Activated effector memory CD4-positive, alpha-beta T cell treated with Interleukin-2 at 50 U/mL for 16 hours (primary cell): ENCODE measurements around the gene ARSI.
"Not testable (repeated sequence)": the region's sequence is repeated elsewhere in the genome, so short reads cannot be mapped to it uniquely, and the experiment has no call there.

Experiments
- DNase-seq: peaks from one replicate; pipeline ENCODE4 v3.0.0-alpha.2; 2020

ARSI gene

DNA sequence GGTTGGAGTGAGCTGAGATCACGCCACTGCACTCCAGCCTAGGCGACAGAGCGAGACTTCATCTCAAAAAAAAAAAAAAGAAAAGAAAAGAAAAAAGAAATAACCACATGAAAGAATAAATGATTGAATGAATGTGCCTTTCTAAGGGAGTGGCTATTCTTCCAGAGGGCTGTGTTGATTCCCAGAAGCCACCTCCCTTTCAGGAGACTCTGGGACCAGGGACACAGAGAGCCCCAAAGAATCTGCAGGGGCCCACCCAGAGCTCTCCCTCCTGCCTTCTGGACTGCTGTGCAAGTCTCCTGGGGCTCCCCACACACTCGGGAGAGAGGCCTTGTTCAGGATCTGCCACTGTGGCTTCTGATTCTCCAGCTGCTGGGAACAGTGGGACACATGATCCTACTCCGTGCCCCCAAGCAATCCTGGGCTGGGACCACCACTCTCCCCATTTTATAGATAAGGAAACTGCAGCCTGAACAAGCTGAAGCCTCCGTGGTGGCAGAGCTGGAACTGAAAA lies 36.8 kb downstream of the ARSI start:
- no peak for DNase-seq

- no peak for DNase-seq
These were observed 37.8 kb downstream of the ARSI start for GRCh38 chr5:150264667-150265603.

DNA sequence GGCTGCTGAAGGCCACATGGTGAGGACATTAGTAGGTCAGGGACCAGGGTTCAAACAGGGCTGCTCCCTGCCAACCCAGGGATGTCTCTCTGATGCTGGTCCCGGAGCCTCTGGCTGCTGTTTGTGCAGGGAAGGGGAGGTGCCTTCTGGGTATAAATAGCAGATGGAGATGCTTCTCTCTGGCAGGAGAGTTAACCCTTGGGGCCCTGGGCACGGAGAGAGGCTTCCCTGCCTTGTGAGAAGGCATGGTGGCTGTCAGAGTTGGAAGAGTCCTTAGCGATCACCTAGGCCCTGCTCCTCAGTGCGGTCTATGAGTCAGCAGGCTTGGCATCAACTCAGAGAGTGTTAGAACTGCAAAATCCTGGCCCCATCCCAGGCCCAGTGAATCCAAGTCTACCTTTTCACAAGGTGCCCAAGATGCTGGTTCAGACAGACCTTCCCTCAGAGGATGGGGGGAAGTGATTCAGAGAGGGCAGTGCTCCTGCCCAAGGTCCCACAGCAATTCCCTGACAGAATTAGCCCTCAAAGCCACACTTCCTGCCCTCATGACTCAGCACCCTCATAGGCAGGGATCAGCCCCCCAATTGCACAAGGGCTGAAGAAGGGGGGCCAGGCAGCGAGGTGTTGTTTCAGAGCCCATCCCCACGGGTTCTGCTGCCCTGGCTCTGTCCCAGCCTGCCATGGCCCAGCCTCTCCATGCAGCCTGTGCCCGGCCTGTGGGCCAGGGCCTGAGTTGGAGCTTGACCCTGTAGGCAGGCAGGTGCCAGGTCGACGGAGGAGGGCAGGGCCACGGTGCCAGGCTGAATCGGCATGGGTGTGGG lies 38.7 kb downstream of the ARSI start:
- DNase-seq: no peak

DNA sequence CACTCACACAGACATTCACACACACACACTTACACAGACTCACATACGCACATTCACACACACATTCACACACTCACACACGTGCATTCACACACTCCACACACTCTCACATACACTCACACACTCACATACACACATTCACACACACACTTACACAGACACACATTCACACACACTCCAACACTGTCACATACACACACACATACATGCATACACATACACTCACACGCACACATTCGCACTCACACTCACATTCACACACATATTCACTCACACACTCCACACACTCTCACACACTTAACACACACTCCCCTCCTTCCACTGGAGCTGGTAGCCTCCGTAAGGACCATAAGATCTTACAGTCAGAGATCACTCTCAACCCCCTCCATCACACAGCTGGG lies 39.3 kb downstream of the ARSI start:
- no peak for DNase-seq

GRCh38 chr5:150262502-150262901 lies 40.2 kb downstream of the ARSI start:
- no peak for DNase-seq

DNA sequence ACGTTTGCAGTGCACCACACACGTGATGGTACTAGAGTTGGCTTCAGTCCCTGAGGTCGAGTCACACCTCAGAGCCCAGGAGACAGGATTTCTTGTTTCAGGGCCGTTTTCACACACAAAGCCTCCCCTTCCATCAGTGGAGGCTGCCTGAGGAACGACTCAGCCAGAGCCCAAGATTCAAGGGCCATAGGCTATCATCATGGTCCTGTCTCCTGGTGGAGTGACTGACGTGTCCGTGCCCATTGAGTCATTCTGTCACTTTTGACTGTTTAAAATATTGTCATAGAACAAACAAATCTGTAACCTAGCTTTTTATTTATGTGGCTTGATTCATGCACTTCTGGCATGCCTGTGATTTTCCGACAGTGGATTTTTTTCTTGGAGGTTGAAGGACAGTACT lies 41.5 kb downstream of the ARSI start:
- DNase-seq: no peak

- no peak for DNase-seq
These were observed 44.6 kb downstream of the ARSI start for GRCh38 chr5:150258130-150258529.

DNA sequence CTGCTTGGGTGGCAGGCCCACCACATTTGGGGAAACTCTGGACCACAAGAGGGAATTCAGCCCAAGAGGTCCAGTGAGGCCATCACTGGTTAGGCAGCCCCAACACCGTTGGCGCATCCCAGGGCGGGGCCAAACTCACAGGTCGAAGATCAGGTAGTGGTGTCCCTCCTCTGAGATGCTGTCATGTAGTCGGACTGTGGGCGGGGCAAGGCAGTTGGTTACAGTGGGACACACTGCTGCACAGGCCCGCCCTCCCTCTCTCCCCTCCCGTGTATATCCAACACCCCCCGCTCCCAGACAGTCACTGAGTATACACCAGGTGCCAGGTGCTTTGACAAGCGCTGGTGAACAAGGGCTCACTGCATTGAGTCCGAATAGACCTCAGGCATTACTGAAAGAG lies 45.3 kb downstream of the ARSI start:
- no peak for DNase-seq

GRCh38 chr5:150256410-150257064 lies 46.2 kb downstream of the ARSI start:
- DNase-seq: no peak

- no peak for DNase-seq
These were observed 46.9 kb downstream of the ARSI start for GRCh38 chr5:150255659-150256409.

DNA sequence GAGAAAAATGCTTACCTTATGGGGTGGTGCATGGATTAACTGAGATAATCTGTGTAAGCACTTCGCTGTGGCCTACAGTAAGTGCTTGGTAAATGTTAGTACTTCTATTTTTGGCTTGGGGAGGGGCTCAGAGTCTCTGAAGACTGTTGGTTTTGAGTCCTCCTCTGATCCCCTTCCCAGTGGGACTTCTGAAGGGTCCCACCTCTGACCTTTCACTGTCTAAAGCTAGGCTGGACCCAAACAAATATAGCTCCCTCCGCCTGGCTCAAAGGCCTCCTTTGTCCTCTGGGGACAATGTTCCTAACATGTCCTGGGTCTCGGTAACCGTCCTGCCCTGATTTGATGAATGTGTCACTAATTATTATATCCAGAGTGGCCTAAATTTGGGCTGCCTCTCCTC lies 47.9 kb downstream of the ARSI start:
- no peak for DNase-seq

DNA sequence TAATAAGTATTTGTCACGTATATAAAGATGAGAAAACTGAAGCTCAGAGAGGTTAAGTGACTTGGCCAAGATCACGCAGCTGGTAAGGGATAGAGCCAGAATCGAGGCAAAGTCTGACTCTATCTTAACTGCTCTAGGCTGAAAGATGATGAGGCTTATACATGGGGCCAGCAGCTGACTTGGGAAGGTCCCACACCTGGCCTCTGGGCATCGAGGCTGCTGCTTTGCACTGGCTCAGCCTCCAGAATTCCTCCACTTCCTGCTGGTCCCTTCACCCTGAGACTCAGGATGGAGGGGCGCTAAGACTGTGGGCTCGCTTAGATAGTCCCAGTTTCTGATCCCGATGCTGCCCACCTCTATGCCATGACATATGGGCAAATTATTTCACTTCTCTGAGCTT lies 48.3 kb downstream of the ARSI start:
- no peak for DNase-seq

DNA sequence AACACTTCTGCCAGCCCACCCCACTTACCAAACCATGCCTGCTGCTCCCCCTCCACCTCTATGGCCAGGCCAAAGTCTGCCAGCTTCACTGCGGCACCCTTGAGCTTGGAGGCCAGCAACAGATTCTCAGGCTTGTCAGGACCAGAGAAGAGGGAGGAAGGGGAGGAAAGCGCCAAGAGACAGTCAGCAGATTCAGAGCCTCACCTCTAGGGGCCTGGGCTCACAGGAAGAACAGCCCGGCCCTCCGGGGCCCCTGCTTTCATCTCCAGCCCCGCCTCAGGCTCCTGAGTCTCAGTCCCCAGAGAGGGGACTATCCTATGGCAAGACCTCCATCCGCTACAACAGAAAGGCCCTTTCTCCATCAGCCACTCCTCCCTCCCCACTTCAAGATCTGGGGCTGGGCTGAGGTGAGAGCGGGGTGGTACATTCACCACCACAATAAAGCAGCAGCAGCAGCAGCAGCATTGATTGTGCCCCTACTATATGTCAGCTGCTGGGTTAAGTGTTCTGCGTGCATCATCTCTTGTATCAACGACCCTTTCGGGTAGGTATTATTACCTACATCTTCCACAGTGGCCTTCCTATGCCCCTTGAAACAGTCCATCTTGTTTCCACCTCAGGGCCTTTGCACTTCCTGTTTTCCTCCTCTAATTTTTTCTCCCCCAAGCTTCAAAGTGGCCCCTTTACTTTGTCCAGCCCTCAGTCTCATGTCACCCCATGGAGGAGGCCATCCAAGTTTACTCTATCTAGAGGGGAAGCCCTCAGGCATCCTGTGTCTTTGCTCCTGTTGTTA lies 49.1 kb downstream of the ARSI start:
- no peak for DNase-seq

- no peak for DNase-seq
These were observed 50.2 kb downstream of the ARSI start for GRCh38 chr5:150252489-150252888.

DNA sequence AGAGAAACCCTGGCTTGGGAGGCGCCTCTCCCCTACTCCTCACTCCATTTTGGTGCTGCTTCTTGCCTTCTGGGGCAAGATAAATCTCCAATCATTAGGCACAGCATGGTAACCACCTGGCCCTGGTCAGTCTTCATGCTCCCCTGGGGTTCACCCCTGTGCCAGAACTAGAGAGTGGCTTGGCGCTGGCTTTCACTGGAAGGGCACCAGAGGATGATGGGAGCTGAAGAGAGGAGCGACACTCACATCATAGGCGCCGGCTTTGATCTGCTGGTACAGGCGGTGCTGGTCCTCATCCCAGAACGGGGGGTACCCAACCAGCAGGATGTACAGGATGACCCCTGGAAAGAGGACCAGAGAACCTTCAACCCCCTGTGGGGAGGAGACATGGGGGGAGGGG lies 51.2 kb downstream of the ARSI start:
- no peak for DNase-seq

- no peak for DNase-seq
These were observed 53.0 kb downstream of the ARSI start for GRCh38 chr5:150249744-150250143.

DNA sequence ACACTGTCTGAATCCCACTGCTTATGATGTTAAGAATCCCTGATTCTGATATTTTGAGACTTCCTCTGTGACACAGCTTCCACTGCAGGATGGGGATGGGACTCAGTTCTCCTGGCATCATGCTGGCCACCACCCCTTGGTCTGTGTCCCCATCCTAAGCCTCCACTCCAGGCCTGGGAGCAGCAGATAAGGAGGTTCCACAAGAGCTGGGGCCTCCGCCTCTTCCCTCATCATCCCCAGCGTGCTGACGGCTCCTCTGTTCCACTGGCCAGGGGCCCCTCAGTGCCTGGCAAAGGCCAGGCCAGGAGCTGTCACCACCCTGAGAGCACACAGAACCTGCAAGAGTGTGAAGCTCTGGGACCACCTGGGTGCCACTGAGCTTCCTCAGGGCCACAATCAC lies 53.8 kb downstream of the ARSI start:
- no peak for DNase-seq

DNA sequence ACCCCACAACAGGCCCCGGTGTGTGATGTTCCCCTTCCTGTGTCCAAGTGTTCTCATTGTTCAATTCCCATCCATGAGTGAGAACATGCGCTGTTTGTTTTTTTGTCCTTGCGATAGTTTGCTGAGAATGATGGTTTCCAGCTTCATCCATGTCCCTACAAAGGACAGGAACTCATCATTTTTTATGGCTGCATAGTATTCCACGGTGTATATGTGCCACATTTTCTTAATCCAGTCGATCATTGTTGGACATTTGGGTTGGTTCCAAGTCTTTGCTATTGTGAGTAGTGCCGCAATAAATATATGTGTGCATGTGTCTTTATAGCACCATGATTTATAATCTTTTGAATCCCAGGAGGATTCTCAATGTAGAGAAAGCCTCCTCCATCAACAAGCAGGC lies 54.2 kb downstream of the ARSI start:
- not testable (repeated sequence) for DNase-seq

- DNase-seq: no peak
These were observed 55.0 kb downstream of the ARSI start for GRCh38 chr5:150247726-150248125.

GRCh38 chr5:150246835-150247234 lies 55.9 kb downstream of the ARSI start:
- DNase-seq: no peak

DNA sequence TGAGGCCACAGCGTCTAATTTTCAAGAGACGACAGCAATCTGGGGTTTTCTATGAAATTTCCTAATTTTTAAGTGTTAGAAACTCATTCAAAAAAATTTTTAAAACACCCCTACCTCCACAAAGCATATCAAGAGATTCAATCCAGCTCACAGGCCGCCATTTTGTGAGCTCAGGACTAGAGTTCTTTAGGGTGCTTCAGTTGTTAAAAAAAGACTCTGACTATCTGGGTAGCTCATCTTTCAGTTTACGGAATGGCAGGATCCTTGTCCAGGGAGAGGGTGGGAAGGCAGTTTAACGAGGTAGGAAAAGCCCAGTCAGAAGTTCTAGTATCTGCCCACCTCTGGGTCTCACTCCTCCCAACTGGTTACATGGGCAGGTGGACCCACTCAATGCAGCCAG lies 56.3 kb downstream of the ARSI start:
- no peak for DNase-seq
